IMR-90 (cell line): ENCODE measurements around the gene SEPTIN8.

Source experiments
- BHLHE40 ChIP-seq: fragments of 150-350 bp; IDR thresholded peaks from 2 replicates; pipeline ENCODE4 v1.6.1; 2016; ENCODE audit warnings: mild to moderate bottlenecking, low read depth, low read length
- CEBPB ChIP-seq: IDR thresholded peaks from 2 replicates; pipeline ENCODE4 v1.6.1; 2012; ENCODE audit warnings: low read depth, low read length, improper control_type of control experiment
- CHD1 ChIP-seq: IDR thresholded peaks from 2 replicates; pipeline ENCODE4 v1.6.1; 2012; ENCODE audit warnings: low read depth, low read length, improper control_type of control experiment
- CTCF ChIP-seq: conservative IDR thresholded peaks from 2 replicates; pipeline ENCODE4 v1.5.1; 2012; ENCODE audit warnings: mild to moderate bottlenecking, low read depth, low read length, improper control_type of control experiment
- FOS ChIP-seq: fragments of 150-350 bp; IDR thresholded peaks from 2 replicates; pipeline ENCODE4 v1.6.1; 2016; ENCODE audit warnings: low read depth, low read length
- MAFK ChIP-seq: IDR thresholded peaks from 2 replicates; pipeline ENCODE4 v1.6.1; 2012; ENCODE audit warnings: low read depth, low read length, improper control_type of control experiment
- MAZ ChIP-seq: IDR thresholded peaks from 2 replicates; pipeline ENCODE4 v1.6.1; 2012; ENCODE audit warnings: low read depth, mild to moderate bottlenecking, low read length, improper control_type of control experiment, moderate library complexity, borderline replicate concordance
- MXI1 ChIP-seq: IDR thresholded peaks from 2 replicates; pipeline ENCODE4 v1.6.1; 2012; ENCODE audit warnings: low read depth, mild to moderate bottlenecking, low read length, moderate library complexity, borderline replicate concordance
- POLR2A ChIP-seq: IDR thresholded peaks from 2 replicates; pipeline ENCODE4 v1.6.1; 2012; ENCODE audit warnings: mild to moderate bottlenecking, low read depth, low read length
- RAD21 ChIP-seq: IDR thresholded peaks from 2 replicates; pipeline ENCODE4 v1.6.1; 2012; ENCODE audit warnings: low read length, improper control_type of control experiment
- RCOR1 ChIP-seq: IDR thresholded peaks from 2 replicates; pipeline ENCODE4 v1.6.1; 2012; ENCODE audit warnings: mild to moderate bottlenecking, low read length, improper control_type of control experiment; ENCODE audit not compliant: insufficient replicate concordance
- RFX5 ChIP-seq: IDR thresholded peaks from 2 replicates; pipeline ENCODE4 v1.8.0; 2012; ENCODE audit warnings: low read depth, mild to moderate bottlenecking, low read length, moderate library complexity
- USF2 ChIP-seq: fragments of 150-350 bp; IDR thresholded peaks from 2 replicates; pipeline ENCODE4 v1.6.1; 2017; ENCODE audit warnings: mild to moderate bottlenecking, antibody characterized with exemption, low read length, low read depth

- TF ChIP-seq POLR2A (no peak), MXI1 (no peak), CTCF (no peak), RFX5 (no peak), FOS (no peak), RAD21 (no peak), MAZ (no peak), CHD1 (no peak), USF2 (no peak), CEBPB (no peak), MAFK (no peak), BHLHE40 (no peak), RCOR1 (no peak)
These were observed 14.0 kb upstream of the SEPTIN8 start for GRCh38 chr5:132791026-132791425.
